Cardiac septum (tissue), 1 donor: Measurements from ENCODE around the gene ZFAND5. TPM values are rescaled to one million over a fixed set of nuclear protein-coding genes. Genes with fewer than 3 reads are reported as not detected.

ENCODE experiments used
- total RNA-seq: library from RNA; stranded (reverse); fragmentation: NEBNext Ultra II Directional; extraction: Animal tissue kit (Norgen Biotek cat#: 25700); gene quantifications from one replicate; pipeline ENCODE4 v1.2.1, GENCODE V29; 2021
- donor health status: DM: no; HTN: no; CAD: no.

The ZFAND5 gene
- total RNA-seq, 1 donor from 2014 or later = 188 TPM

Other genes with a start within 250 kb of the ZFAND5 start
- gene GDA, start 215.8 kb downstream of the ZFAND5 start, total RNA-seq = not detected
- gene TMC1, start 156.4 kb upstream of the ZFAND5 start, total RNA-seq = 0.27 TPM